ENCODE measurements around the gene ZNF24.
A peak's percentile ranks its signal among the peaks of the same experiment; 100 is the strongest.

The ZNF24 gene

GRCh38 chr18:35352283-35352682, 8.1 kb upstream of the ZNF24 start:
- no peak for DNase-seq

- DNase-seq, result no peak
Observed at GRCh38 chr18:35348001-35348400, 3.8 kb upstream of the ZNF24 start.

- no peak for DNase-seq
Observed at GRCh38 chr18:35345950-35346349, 1.7 kb upstream of the ZNF24 start.

GRCh38 chr18:35345460-35345921, 1.3 kb upstream of the ZNF24 start:
- no peak for DNase-seq

GRCh38 chr18:35344736-35345459, 678 bp upstream of the ZNF24 start:
- no peak for DNase-seq

GRCh38 chr18:35343488-35343935, 708 bp downstream of the ZNF24 start:
- DNase-seq, result no peak

GRCh38 chr18:35337286-35337685, 6.9 kb downstream of the ZNF24 start:
- DNase-seq, result no peak

- no peak for DNase-seq
Observed at GRCh38 chr18:35335866-35336265, 8.4 kb downstream of the ZNF24 start.

GRCh38 chr18:35334821-35335220, 9.4 kb downstream of the ZNF24 start:
- DNase-seq, result no peak

GRCh38 chr18:35334212-35334611, 10.0 kb downstream of the ZNF24 start:
- no peak for DNase-seq

GRCh38 chr18:35331367-35332087, 12.7 kb downstream of the ZNF24 start:
- DNase-seq, result no peak

GRCh38 chr18:35328868-35329267, 15.4 kb downstream of the ZNF24 start:
- DNase-seq, result no peak

- no peak for DNase-seq
Observed at GRCh38 chr18:35326695-35327387, 17.4 kb downstream of the ZNF24 start.

- no peak for DNase-seq
Observed at GRCh38 chr18:35324926-35325655, 19.1 kb downstream of the ZNF24 start.

- no peak for DNase-seq
Observed at GRCh38 chr18:35322486-35323458, 21.4 kb downstream of the ZNF24 start.

- no peak for DNase-seq
Observed at GRCh38 chr18:35311496-35311895, 32.7 kb downstream of the ZNF24 start.

GRCh38 chr18:35306588-35307250, 37.5 kb downstream of the ZNF24 start:
- DNase-seq, result no peak

GRCh38 chr18:35303610-35304009, 40.6 kb downstream of the ZNF24 start:
- DNase-seq, result no peak

GRCh38 chr18:35296060-35296459, 48.2 kb downstream of the ZNF24 start:
- no peak for DNase-seq

GRCh38 chr18:35291166-35291565, 53.1 kb downstream of the ZNF24 start:
- no peak for DNase-seq

GRCh38 chr18:35290094-35290735, 54.0 kb downstream of the ZNF24 start, which contains the start of gene ZSCAN30:
Gene ZSCAN30, minus strand, starts transcription at chr18:35290229. Its CDS starts 25,877 bp downstream, at chr18:35264352.
- DNase-seq, result peak; percentile 62
